HG03060 (cell line): ENCODE results near the gene FAM171A1.
"Not testable (repeated sequence)": the region's sequence is repeated elsewhere in the genome, so short reads cannot be mapped to it uniquely, and the experiment has no call there.

Experiments
- ATAC-seq: cut with Tn5 transposase; IDR thresholded peaks from one replicate; pipeline ENCODE4 v1.9.1; 2021; ENCODE audit warnings: low read depth, moderate number of reproducible peaks; ENCODE audit not compliant: unreplicated experiment

FAM171A1 gene

DNA sequence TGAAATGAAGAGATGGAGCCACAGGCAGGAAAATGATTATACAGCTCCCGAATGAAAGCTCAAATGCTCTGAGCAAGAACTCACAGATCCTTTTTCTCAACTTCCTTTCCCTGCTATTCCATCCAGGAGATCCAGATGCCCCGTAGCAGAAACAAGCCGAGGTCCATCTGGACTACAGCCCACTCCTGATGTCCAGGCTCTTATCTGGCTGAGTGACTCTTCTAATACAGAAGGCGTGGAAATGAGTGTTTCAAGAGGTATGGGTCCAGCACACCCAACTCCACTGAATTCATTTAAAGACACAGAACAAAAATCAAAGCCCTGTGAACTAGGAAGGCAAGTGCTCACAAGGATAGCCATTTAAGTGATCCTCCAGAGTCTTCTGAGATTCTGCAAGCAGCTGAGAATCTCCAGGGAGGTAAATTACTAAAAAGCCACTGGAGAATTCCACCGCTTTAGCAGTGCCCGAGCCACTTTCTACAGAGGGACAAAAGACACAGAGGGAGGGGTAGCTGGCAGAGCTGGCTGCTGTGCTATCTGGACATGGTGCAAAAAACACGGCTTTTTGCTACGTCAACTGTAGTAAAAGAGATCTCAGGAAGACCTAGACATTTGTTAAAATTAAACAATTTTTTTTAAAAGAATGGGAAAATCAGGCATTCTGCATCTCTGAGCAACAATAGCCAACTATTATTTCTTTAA, 24.5 kb downstream of the FAM171A1 start:
- no peak for ATAC-seq

DNA sequence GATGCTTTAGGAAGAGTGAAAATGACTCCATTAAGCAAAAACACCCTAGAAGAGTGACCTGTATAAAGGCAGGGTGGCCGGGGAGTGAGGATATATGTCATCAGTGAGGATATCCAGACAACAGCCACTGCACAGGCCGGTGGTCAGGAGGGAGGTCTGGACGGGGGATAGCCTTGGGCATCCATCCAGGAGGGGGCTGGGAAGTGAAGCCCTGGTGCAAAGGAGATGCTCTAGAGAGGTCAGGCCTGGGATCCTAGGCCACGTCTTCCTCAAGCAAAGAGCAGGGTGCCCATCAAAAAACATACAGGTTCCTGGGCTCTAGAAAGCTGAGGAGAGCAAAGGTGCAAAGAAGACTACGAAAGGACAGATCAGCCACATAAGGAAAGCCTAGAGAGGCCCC, 25.6 kb downstream of the FAM171A1 start:
- ATAC-seq: no peak

DNA sequence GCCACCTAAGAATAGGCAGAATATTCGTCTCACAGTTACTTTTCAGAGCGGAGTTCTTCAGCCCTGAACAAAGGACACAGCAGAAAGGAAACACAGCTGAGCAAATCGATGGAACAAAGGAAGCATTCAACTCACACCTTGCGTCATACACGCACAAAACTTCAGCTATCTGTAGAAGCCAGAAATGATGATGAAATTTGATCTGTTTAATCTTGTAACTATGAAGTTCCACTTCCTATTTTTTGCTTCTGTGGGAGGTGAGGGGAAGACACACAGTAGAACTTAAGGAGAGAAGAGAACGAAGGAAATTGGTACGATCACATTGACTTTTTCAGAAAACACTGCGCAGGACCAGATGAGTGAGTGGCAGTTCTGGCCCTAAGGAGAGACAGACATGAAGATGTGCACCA, 26.2 kb downstream of the FAM171A1 start:
- ATAC-seq: no peak

DNA sequence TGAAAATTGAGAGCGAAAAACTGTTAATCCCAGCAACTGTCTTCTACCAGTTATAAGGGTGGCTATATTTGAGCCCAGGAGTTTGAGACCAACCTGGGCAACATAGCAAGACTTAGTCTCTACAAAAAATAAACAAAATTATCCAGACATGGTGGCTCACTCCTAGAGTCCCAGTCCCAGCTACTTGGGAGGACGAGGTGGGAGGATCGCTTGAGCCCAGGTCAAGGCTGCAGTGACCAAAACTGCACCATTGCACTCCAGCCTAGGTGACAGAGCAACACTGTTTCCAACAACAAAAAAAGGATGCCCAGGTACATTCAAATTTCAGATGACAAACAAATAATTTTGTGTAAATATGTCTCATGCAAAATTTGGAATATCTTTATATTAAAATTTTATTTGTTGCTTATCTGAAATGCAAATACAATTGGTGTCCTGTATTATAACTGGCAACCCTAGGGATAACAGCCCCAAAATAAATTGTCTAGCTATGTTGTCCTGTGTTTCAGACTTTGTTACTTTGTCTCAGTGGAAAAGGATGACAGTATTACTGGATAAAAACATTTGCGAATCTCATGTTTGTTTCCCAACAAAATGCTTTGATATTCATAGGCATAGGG, 26.7 kb downstream of the FAM171A1 start:
- no peak for ATAC-seq

DNA sequence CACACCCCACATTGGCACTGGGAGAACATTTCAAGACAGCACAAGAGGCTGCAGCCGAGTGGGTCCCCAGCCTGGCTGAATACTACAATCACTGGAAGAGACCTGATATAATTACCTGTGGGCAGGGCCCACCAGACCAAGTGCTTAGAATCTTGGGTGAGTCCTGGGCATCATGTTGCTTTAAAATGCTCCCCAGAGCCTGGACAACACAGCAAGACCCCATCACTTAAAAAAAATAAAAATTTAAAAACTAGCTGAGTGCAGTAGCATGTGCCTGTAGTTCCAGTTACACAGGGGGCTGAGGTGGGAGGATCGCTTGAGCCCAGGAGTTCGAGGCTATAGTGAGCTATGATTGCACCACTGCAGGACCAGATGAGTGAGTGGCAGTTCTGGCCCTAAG, 28.1 kb downstream of the FAM171A1 start:
- ATAC-seq: no peak

DNA sequence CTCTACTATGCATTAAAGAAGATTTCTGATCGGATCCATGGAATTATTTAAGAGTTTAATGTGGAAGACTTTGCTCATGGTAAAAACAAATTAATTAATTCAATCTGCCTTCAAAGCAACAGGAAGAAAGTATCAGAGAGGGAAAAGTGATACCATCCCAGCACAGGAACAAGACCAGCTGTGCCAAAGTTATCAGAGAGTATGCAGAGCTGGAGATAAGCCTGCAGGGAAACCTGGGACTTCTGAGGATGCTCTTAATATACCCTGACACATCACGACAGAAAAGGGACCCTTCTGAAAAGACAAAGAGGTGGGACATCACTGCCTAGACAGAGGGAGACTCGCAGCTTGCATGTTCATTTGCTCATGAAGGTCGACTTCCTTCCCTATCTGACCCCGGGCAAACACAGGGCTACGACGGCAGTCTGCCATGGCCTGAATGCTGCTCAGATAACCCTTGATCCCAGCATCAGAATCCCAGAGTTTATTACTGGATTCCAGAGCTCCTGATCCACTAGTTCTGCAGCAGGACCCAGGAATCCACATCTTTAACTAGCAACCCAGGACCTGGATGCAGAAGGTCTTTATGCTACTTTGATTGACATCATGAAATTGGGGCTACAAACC, 29.5 kb downstream of the FAM171A1 start:
- no peak for ATAC-seq

DNA sequence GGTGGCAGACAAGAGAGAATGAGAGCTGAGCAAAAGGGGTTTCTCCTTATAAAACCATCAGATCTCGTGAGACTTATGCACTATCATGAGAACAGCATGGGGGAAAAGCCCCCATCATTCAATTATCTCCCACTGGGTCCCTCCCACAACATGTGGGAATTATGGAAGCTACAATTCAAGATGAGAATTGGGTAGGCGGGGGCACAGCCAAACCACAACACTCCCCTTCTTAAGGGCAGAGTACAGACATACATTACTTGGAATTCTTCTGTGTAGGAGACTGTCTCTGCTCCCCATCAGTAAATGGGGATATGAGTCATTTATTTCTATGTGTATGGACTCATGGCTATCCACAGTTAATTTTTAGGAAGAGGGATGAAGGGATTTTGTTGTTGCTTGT, 31.2 kb downstream of the FAM171A1 start:
- ATAC-seq: no peak

DNA sequence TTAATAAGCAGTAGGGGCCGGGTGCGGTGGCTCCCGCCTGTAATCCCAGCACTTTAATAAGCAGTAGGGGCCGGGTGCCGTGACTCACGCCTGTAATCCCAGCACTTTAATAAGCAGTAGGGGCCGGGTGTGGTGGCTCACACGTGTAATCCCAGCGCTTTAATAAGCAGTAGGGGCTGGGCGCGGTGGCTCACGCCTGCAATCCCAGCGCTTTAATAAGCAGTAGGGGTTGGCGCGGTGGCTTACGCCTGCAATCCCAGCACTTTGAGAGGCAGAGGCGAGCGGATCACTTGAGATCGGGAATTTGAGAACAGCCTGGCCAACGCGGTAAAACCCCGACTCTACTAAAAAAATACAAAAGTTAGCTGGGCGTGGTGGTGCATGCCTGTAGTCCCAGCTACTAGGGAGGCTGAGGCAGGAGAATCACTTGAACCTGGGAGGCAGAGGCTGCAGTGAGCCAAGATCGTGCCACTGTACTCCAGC, 33.6 kb downstream of the FAM171A1 start:
- ATAC-seq: not testable (repeated sequence)

DNA sequence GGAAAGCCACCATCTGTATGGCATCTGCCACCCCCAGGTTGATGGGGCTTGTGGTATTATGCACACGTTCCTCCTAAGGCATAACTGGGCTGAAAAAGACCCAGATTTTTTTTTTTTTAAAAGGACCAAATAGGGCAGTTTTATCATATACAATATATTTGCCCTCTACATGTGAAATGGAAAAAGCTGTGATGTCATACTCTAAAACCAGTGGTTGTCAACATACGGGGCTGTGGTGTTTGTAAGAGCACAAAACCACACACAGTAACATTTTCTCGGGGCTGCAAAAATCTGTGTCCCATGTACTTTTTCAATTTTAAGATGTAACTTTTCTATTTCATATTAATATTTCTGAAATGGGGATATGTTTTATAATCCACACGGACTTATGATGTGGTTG, 34.9 kb downstream of the FAM171A1 start:
- no peak for ATAC-seq

DNA sequence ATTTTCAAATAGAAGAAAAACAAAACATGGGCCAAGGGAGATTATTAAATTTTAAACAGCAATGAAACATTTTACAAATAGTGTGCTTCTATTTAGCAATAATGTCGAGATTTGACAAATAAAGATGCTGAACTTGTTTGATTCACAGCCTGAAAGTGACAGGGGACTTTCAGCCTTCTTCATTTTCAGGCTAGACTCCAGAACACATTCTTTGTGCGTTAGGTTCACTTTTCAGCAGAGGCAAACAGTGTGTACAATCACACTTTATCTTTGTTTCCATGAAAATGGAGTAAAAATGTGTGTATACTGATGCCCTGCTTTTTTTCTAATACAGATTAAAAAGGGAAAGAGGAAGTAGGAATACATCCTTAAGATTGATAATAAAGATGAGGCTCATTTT, 35.6 kb downstream of the FAM171A1 start:
- no peak for ATAC-seq

DNA sequence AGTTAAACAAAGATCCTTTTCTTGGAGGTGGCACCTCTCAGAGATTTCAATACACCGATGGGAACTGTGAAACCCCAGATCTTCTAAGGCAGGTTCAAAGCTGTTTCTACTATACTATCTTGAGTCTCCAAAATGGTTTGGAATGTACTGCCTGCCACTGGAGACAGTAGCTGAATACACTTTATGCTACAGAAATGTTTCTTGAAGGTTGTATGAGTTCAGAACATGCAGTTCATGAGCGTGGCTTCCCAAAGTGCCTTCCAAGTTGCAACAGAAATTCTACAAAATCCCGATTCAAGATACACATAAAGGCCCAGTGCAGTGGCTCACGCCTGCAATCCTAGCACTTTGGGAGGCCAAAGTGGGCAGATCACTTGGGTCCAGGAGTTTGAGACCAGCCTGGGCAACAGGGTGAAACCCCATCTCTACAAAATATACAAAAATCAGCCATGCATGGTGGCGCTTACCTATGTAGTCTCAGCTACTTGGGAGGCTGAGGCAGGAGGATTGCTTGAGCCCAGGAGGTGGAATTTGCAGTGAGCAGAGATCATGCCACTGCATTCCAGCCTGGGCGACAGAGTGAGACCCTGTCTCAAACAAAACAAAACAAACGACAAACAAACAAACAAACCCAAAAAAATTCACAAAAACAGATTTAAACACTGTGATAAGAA, 36.3 kb downstream of the FAM171A1 start:
- no peak for ATAC-seq

DNA sequence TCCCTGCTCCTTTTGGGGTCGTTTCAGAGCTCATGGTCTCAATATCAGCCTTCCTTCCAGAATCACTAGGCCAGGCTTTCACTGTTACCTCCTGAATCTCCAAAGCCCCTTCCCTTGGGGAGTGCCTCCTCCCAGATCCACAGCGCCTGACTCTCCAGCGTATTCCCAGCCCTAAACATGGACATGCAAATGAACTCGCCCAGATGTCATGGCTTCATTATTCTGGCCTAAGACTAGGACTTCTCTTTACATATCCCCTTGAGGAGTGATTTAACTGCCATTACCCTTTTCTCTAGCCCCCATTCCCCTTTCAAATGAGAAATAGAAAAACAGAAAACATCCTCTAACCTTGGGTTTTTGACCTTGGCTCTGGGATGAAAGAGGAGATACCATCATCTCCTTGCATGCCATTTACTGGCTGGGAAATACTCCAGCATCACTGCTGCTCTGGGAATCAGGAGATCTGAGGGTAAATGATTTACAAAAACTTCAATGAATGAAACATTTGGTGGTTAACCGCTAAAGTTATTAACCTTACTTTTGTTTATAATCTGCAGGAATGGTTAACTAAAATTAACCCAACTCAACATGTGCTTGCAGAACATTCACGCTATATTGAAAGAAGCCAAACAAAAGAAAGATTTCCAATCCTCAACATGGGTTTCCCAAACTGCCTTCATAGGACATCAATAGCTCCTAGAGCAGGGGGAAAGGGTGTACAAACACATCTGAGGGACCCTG, 37.0 kb downstream of the FAM171A1 start:
- ATAC-seq: no peak

DNA sequence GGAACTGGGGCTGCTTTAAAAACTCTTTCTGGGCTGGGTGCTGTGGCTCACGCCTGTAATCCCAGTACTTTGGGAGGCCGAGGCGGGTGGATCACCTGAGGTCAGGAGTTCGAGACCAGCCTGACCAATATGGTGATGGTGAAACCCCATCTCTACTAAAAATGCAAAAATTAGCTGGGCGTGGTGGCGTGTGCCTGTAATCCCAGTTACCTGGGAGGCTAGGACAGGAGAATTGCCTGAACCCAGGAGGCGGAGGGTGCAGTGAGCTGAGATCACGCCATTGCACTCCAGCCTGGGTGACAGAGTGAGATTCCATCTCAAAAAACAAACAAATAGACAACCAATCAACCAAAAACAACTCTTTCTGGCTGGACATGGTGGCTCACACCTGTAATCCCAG, 37.9 kb downstream of the FAM171A1 start:
- not testable (repeated sequence) for ATAC-seq

DNA sequence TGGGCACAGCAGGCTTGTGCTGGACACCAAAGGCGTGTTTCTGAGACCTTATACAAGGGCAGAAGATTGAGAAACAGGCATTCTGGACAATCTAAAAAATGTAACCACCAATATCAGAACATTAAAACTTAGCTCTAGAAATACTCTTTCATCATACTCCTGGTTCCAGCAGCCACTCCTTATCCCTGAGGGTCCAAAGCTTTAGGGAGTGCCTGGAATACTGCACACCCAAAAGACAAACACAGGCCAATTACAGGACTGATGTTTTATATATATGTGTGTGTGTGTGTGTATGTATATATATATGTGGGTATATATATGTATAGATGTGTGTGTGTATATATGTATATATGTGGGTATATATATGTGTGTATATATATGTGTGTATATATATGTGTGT, 39.6 kb downstream of the FAM171A1 start:
- no peak for ATAC-seq

DNA sequence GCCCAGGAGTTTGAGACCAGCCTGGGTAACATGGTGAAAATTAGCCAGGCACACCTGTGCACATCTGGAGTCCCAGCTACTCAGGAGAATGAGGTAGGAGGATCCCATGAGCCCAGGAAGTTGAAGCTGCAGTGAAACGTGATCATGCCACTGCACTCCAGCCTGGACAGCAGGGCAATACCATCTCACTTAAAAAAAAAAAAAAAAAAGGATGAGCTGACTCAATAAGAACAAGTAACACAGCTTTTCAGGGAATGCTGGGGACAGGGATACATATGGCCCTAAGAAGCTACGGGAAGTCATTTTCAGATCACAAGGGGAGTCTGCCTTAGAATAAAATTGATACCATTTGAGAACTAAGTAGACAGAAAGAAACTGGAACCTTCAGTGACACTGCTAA, 41.7 kb downstream of the FAM171A1 start:
- ATAC-seq: no peak

DNA sequence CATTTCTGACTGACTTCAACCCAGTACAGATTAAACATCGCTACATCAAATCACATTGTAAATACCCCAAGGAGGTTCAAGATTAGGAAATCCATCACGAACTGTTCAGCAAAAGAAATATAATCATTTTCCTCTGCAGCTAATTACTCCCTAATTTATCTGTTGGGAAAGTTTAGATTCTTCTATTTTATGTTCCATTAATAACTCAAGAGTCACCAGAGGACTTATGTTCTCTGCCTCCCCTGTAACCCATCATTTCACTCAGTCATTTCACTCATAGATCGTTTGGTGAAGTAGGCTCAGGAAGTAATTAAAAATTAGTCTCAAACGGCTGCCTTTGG, 45.2 kb downstream of the FAM171A1 start:
- no peak for ATAC-seq

DNA sequence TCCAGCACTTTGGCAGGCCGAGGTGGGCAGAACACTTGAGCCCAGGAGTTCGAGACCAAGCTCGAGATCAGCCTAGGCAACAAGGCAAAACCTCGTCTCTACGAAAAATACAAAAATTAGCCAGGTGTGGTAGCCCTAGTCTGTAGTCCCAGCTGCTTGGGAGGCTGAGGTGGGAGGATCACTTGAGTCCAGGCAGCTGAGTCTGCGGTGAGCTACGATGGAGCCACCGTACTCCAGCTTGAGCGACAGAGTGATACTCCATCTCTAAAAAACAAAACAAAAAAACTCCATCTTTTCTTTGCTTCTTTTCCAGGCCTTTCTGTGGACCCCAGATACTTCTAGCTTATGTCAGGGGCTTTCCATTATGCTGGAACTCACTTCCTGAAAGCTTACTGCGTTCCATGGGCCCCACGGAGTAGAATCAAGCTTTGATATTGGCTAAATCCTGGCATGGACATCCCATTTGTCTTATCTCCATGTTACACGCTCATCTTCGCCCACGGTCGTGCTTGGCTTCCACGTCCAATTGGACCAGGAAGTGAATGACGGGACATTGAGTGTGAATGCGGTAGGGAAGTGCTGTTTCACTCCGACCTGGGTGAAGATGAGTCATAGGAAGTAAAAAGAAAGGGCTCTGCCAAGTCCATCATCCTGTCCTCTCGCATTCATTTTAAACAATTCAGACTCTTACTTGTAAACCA, 45.7 kb downstream of the FAM171A1 start:
- no peak for ATAC-seq

DNA sequence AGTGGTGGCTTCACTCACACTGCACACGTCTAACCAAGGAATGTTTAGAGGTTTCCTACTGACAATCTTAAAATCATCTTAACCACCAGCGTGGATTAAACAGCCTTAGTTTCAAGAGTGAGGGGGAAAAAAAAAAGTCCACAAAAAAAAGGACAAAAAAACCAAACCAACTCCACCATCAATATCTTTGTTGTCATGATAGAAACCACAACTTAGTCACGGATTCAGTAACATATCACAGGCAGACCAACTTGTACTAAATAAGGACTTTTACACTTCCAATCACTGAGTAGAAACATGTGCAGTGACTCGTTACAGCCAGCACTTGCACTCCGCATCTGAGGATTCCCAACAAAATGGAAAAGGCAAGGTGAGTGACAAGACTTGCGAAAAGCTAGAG, 46.5 kb downstream of the FAM171A1 start:
- ATAC-seq: no peak

DNA sequence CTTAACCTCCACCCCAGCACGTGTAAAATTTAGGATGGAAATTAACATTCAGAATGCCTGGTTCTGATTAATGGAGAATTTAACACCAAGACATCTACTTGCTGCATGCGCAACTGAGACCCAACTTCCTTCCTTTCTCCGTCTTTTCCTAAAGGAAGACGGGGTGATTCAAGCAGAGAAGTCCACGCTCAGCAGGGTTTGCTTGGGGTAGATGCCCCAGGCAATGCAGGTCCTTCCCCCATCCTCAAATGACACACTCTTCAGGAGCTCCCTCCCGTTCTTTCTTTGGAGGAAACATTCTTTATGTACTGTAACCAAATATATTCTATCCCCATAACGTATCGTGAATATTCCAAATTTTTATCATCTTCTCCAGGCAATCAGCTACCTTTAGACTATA, 47.0 kb downstream of the FAM171A1 start:
- no peak for ATAC-seq

DNA sequence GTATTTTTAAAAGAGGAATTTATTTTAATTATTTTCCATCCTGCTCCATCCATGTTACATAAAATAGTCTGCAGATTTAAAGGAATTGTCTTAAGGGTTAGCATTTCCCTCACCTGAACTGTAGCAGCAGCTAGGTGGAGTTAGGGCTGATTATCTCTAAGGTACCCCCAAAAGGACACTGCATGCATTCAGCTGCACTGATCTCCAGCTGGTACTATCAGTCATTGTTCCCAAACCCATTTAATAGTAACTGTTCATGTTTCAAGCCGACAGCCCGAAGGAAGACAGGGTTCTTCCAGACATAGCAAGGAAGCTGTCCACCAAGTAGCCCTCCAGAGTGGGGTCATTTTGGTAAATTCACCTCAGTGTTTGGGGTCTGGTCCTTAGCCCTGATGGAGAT, 48.7 kb downstream of the FAM171A1 start:
- ATAC-seq: no peak
